ENCODE data around the gene PCDHGB4.
"Not testable (repeated sequence)": the region's sequence is repeated elsewhere in the genome, so short reads cannot be mapped to it uniquely, and the experiment has no call there.

GRCh38 chr5:141414548-141415274 lies 27.2 kb downstream of the PCDHGB4 start:
- TF ChIP-seq, protein P1, sequence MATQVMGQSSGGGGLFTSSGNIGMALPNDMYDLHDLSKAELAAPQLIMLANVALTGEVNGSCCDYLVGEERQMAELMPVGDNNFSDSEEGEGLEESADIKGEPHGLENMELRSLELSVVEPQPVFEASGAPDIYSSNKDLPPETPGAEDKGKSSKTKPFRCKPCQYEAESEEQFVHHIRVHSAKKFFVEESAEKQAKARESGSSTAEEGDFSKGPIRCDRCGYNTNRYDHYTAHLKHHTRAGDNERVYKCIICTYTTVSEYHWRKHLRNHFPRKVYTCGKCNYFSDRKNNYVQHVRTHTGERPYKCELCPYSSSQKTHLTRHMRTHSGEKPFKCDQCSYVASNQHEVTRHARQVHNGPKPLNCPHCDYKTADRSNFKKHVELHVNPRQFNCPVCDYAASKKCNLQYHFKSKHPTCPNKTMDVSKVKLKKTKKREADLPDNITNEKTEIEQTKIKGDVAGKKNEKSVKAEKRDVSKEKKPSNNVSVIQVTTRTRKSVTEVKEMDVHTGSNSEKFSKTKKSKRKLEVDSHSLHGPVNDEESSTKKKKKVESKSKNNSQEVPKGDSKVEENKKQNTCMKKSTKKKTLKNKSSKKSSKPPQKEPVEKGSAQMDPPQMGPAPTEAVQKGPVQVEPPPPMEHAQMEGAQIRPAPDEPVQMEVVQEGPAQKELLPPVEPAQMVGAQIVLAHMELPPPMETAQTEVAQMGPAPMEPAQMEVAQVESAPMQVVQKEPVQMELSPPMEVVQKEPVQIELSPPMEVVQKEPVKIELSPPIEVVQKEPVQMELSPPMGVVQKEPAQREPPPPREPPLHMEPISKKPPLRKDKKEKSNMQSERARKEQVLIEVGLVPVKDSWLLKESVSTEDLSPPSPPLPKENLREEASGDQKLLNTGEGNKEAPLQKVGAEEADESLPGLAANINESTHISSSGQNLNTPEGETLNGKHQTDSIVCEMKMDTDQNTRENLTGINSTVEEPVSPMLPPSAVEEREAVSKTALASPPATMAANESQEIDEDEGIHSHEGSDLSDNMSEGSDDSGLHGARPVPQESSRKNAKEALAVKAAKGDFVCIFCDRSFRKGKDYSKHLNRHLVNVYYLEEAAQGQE (IDR thresholded peaks at IDR 0.05; ENCODE audit: insufficient replicate concordance, low read depth), result not testable (repeated sequence)
- TF ChIP-seq, protein P2, sequence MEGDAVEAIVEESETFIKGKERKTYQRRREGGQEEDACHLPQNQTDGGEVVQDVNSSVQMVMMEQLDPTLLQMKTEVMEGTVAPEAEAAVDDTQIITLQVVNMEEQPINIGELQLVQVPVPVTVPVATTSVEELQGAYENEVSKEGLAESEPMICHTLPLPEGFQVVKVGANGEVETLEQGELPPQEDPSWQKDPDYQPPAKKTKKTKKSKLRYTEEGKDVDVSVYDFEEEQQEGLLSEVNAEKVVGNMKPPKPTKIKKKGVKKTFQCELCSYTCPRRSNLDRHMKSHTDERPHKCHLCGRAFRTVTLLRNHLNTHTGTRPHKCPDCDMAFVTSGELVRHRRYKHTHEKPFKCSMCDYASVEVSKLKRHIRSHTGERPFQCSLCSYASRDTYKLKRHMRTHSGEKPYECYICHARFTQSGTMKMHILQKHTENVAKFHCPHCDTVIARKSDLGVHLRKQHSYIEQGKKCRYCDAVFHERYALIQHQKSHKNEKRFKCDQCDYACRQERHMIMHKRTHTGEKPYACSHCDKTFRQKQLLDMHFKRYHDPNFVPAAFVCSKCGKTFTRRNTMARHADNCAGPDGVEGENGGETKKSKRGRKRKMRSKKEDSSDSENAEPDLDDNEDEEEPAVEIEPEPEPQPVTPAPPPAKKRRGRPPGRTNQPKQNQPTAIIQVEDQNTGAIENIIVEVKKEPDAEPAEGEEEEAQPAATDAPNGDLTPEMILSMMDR (IDR thresholded peaks at IDR 0.05; ENCODE audit: insufficient read depth, low read length), result not testable (repeated sequence)
- TF ChIP-seq POLR2AphosphoS5 (IDR thresholded peaks at IDR 0.05; ENCODE audit: low read depth); SPI1 (IDR thresholded peaks at IDR 0.05; ENCODE audit: borderline replicate concordance, low read depth); GABPA (IDR thresholded peaks at IDR 0.05; ENCODE audit: low read depth): not testable (repeated sequence)
